IMR-90 (cell line): ENCODE data around the gene KCNH5.

Experiments
- BHLHE40 ChIP-seq: fragments of 150-350 bp; IDR thresholded peaks from 2 replicates; pipeline ENCODE4 v1.6.1; 2016; ENCODE audit warnings: mild to moderate bottlenecking, low read depth, low read length
- CEBPB ChIP-seq: IDR thresholded peaks from 2 replicates; pipeline ENCODE4 v1.6.1; 2012; ENCODE audit warnings: low read depth, low read length, improper control_type of control experiment
- CTCF ChIP-seq: conservative IDR thresholded peaks from 2 replicates; pipeline ENCODE4 v1.5.1; 2012; ENCODE audit warnings: mild to moderate bottlenecking, low read depth, low read length, improper control_type of control experiment
- MAFK ChIP-seq: IDR thresholded peaks from 2 replicates; pipeline ENCODE4 v1.6.1; 2012; ENCODE audit warnings: low read depth, low read length, improper control_type of control experiment
- POLR2A ChIP-seq: IDR thresholded peaks from 2 replicates; pipeline ENCODE4 v1.6.1; 2012; ENCODE audit warnings: mild to moderate bottlenecking, low read depth, low read length
- RCOR1 ChIP-seq: IDR thresholded peaks from 2 replicates; pipeline ENCODE4 v1.6.1; 2012; ENCODE audit warnings: mild to moderate bottlenecking, low read length, improper control_type of control experiment; ENCODE audit not compliant: insufficient replicate concordance

DNA sequence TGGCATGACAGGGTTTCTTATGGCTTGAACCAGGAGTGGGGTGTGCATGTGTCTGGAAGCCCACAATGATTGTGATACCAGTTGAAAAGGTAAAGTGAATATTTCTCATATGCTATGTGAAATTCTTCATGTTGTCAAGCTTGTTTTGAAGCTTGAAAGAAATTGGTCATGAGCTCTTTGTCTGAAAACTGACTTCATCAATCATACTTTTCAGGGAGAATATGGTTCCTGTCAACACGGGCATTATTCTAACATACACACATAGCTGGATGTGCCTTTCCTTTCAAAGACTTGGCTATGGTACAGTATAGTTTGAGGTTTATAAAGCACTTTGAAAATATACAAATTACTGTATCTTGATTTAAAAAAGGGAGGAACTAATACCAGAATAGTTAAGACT lies 158.8 kb downstream of the KCNH5 start:
- no peak for TF ChIP-seq CTCF
- no peak for TF ChIP-seq POLR2A
- TF ChIP-seq CEBPB: no peak
- TF ChIP-seq MAFK: no peak
- TF ChIP-seq BHLHE40: no peak
- TF ChIP-seq RCOR1: no peak
